HL-60 (cell line): ENCODE measurements around the gene BHLHE41.

Source experiments
- DNase-seq, 2 experiments: peaks; one replicate each; pipeline ENCODE4 v3.0.0-alpha.2; 2010 to 2020; ENCODE audit warnings: low read depth in 1 of 2, low spot score in 1 of 2
- H3K27ac ChIP-seq: fragments of 250-450 bp; sonication (Bioruptor Pico); replicated peaks from 2 replicates; pipeline ENCODE4 v1.5.1; 2020; ENCODE audit warnings: mild to moderate bottlenecking, moderate library complexity
- H3K27me3 ChIP-seq: fragments of 250-450 bp; sonication (Bioruptor Pico); 2 replicates; pipeline ENCODE4 v1.5.1; 2021; ENCODE audit warnings: mild to moderate bottlenecking, moderate library complexity; ENCODE audit not compliant: insufficient read depth, poor library complexity, severe bottlenecking
- H3K4me3 ChIP-seq: replicated peaks from 2 replicates; pipeline ENCODE4 v1.5.1; 2011; ENCODE audit warnings: mild to moderate bottlenecking, control low read depth, low read length; ENCODE audit not compliant: insufficient read depth
- GABPA ChIP-seq: IDR thresholded peaks from 2 replicates; pipeline ENCODE4 v1.6.1; 2012; ENCODE audit warnings: low read depth
- POLR2AphosphoS5 ChIP-seq: IDR thresholded peaks from 2 replicates; pipeline ENCODE4 v1.6.1; 2012; ENCODE audit warnings: low read depth
- REST ChIP-seq: IDR thresholded peaks from 2 replicates; pipeline ENCODE4 v1.6.1; 2012; ENCODE audit warnings: low read depth; ENCODE audit not compliant: insufficient replicate concordance
- SPI1 ChIP-seq: IDR thresholded peaks from 2 replicates; pipeline ENCODE4 v1.6.1; 2012; ENCODE audit warnings: low read depth, mild to moderate bottlenecking, borderline replicate concordance
- TF ChIP-seq, protein P1 (sequence below): IDR thresholded peaks from one replicate; pipeline ENCODE4 v1.5.1; 2011; ENCODE audit warnings: low read length, control low read depth, inconsistent platforms; ENCODE audit not compliant: insufficient read depth

The BHLHE41 gene

DNA sequence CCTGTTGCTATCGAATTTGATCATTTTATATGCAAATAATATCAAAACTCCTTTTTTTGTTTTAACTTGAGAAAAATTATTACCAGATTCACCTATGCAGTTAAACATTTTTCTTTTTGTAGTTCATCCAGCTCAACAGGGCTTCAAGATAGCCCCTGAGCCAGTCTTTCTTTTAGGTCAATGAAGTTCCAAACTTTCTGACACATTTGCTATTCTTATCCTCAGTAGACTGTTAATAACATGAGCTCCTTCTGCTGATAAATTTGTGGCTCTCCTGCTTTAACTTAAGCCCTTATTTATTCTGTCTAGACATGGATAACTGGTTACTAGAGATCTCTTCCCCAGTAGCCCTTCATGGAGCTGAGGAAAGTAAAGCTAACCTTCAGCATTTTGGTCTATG is 37.3 kb upstream of the BHLHE41 start:
- Histone ChIP-seq H3K27me3 (no peaks in the 10 kb centered on the region), H3K27ac (no peak overlapping the region), H3K4me3 (no peak overlapping the region)
- no peak for DNase-seq
- no peak for TF ChIP-seq SPI1
- TF ChIP-seq POLR2AphosphoS5, result no peak
- no peak for TF ChIP-seq GABPA
- no peak for TF ChIP-seq REST
- TF ChIP-seq, protein P1, sequence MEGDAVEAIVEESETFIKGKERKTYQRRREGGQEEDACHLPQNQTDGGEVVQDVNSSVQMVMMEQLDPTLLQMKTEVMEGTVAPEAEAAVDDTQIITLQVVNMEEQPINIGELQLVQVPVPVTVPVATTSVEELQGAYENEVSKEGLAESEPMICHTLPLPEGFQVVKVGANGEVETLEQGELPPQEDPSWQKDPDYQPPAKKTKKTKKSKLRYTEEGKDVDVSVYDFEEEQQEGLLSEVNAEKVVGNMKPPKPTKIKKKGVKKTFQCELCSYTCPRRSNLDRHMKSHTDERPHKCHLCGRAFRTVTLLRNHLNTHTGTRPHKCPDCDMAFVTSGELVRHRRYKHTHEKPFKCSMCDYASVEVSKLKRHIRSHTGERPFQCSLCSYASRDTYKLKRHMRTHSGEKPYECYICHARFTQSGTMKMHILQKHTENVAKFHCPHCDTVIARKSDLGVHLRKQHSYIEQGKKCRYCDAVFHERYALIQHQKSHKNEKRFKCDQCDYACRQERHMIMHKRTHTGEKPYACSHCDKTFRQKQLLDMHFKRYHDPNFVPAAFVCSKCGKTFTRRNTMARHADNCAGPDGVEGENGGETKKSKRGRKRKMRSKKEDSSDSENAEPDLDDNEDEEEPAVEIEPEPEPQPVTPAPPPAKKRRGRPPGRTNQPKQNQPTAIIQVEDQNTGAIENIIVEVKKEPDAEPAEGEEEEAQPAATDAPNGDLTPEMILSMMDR, result no peak

- no peak for DNase-seq
- TF ChIP-seq POLR2AphosphoS5, result no peak
- TF ChIP-seq GABPA, result no peak
- TF ChIP-seq, protein P1, result no peak
- TF ChIP-seq REST, result no peak
- no peak for TF ChIP-seq SPI1
- no peak overlapping the region for H3K4me3 ChIP-seq
- no peaks in the 10 kb centered on the region for H3K27me3 ChIP-seq
- no peak overlapping the region for H3K27ac ChIP-seq
Measured at GRCh38 chr12:26158078-26158764, 33.4 kb upstream of the BHLHE41 start.

DNA sequence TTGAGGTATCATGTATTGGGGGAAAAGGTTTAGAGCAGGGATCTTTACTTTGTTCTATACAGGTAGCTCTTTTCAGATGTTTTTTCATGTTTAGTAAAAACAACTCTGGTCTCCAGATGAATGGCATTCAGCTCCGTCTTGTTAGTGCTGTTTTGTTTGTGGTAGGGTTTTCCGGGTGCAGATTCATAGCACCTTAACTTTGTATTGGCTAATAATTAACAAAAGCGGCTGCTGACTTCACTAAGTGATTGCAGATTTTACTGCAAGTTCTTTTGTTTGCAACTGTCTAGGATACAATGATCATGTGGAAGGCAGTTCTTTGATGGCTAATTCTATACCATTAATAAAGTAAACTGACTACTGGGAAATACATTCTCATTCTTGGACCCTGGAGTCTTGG is 32.2 kb upstream of the BHLHE41 start:
- H3K27ac ChIP-seq, result no peak overlapping the region
- no peak overlapping the region for H3K4me3 ChIP-seq
- TF ChIP-seq POLR2AphosphoS5, result no peak
- TF ChIP-seq, protein P1, result no peak
- TF ChIP-seq REST, result no peak
- no peak for TF ChIP-seq SPI1
- TF ChIP-seq GABPA, result no peak
- no peaks in the 10 kb centered on the region for H3K27me3 ChIP-seq
- no peak for DNase-seq
